ENCODE results near the gene CRCP.

- TF ChIP-seq CTCF (IDR thresholded peaks at IDR 0.05), result no peak
- no peak for TF ChIP-seq POLR2A (IDR thresholded peaks at IDR 0.05)
Observed at GRCh38 chr7:66164356-66164755, 49.7 kb downstream of the CRCP start.
